ENCODE measurements around the gene IL1RL2. TPM values are rescaled to one million over a fixed set of nuclear protein-coding genes. Genes with fewer than 3 reads are reported as not detected.

IL1RL2 gene
- total and polyA plus RNA-seq, 2 of the 8 experiments (the other 6 are each of a cell fraction or from before 2014, with no cell fraction given): not detected

- TF ChIP-seq FOSL1 (IDR thresholded peaks at IDR 0.05; ENCODE audit: insufficient read depth, low read depth, low read length) (no peak), GABPA (IDR thresholded peaks at IDR 0.05; ENCODE audit: borderline replicate concordance, insufficient read depth, low read length) (no peak), TBP (IDR thresholded peaks at IDR 0.05; ENCODE audit: low read depth, low read length) (no peak), CREB1 (IDR thresholded peaks at IDR 0.05) (no peak)
Measured at GRCh38 chr2:102258025-102258385, 71.2 kb downstream of the IL1RL2 start (continued).
